A549 (cell line): Measurements from ENCODE around the gene TRPV3. TPM values are rescaled to one million over a fixed set of nuclear protein-coding genes. Genes with fewer than 3 reads are reported as not detected.

Experiments
- ATAC-seq, 2 experiments: fragments of 200-7000 bp in 1 of 2; fragments of >200 bp in 1 of 2; cut with Nextera tagmentation in 1 of 2; cut with Tn5 transposase in 1 of 2; 3 replicates each; pipeline versions ENCODE4 v1.8.0 to v1.9.1; 2018 to 2020; ENCODE audit warnings: mild to moderate bottlenecking in 1 of 2, moderate library complexity in 1 of 2
- CTCF ChIA-PET: fragments of 300-600 bp; sonication (Branson Sonifier 250); formaldehyde crosslinking; extraction: SDS; loops from one replicate; lab custom pipeline; 2021; ENCODE audit warnings: antibody characterized with exemption, inconsistent platforms; lab: Yijun Ruan, JAX
- POLR2A ChIA-PET: fragments of 350-600 bp; formaldehyde crosslinking; extraction: SDS; loops from one replicate; lab custom pipeline; 2021; ENCODE audit warnings: antibody characterized with exemption, inconsistent platforms; lab: Yijun Ruan, JAX
- DNase-seq, 2 experiments: peaks; one replicate each; pipeline versions ENCODE4 v3.0.0 to v3.0.0-alpha.2; 2011 to 2016; ENCODE audit warnings: low read depth in 1 of 2, low spot score in 1 of 2
- FAIRE-seq: peaks from 2 replicates; lab custom pipeline; 2011; peaks lifted over from hg19 to GRCh38; lab: Jason Lieb, UNC
- H3K27ac ChIP-seq, 2 experiments: fragments of >200 bp; sonication (Bioruptor Twin); formaldehyde crosslinking; 3 replicates each; pipeline ENCODE4 v1.5.1; 2016 to 2017
- H3K4me1 ChIP-seq: fragments of >200 bp; sonication (Bioruptor Twin); formaldehyde crosslinking; 3 replicates; pipeline ENCODE4 v1.6.1; 2016
- H3K4me2 ChIP-seq: fragments of >200 bp; sonication (Bioruptor Twin); formaldehyde crosslinking; 3 replicates; pipeline ENCODE4 v1.6.1; 2016
- H3K4me3 ChIP-seq: fragments of >200 bp; sonication (Bioruptor Twin); formaldehyde crosslinking; 3 replicates; pipeline ENCODE4 v1.5.1; 2016
- H3K9me3 ChIP-seq: fragments of >200 bp; sonication (Bioruptor Twin); formaldehyde crosslinking; 3 replicates; pipeline ENCODE4 v1.6.1; 2016
- BHLHE40 ChIP-seq: IDR thresholded peaks from 2 replicates; pipeline ENCODE4 v1.6.1; 2012; ENCODE audit warnings: low read depth, low read length, inconsistent platforms
- CHD2 ChIP-seq: fragments of 150-350 bp; IDR thresholded peaks from 2 replicates; pipeline ENCODE4 v1.6.1; 2014; ENCODE audit warnings: low read length; ENCODE audit not compliant: partially characterized antibody
- EP300 ChIP-seq, 2 experiments: fragments of >200 bp; sonication (Bioruptor Twin); formaldehyde crosslinking; IDR thresholded peaks; 2 replicates in 1 of 2; 3 replicates in 1 of 2; pipeline ENCODE4 v1.6.1; 2016 to 2017
- FOSB ChIP-seq: fragments of 250-450 bp; sonication (Bioruptor Pico); IDR thresholded peaks from 2 replicates; pipeline ENCODE4 v1.5.0; 2020; ENCODE audit warnings: mild to moderate bottlenecking, moderate library complexity
- GATA3 ChIP-seq: IDR thresholded peaks from 2 replicates; pipeline ENCODE4 v1.6.1; 2012; ENCODE audit warnings: borderline replicate concordance
- JUNB ChIP-seq: fragments of >200 bp; sonication (Bioruptor Twin); formaldehyde crosslinking; IDR thresholded peaks from 2 replicates; pipeline ENCODE4 v1.6.1; 2016
- MAFK ChIP-seq: fragments of 450-650 bp; IDR thresholded peaks from 2 replicates; pipeline ENCODE4 v1.6.1; 2014; ENCODE audit not compliant: partially characterized antibody
- RARB ChIP-seq: fragments of 250-450 bp; sonication (Bioruptor Pico); IDR thresholded peaks from 2 replicates; pipeline ENCODE4 v1.8.0; 2021; ENCODE audit warnings: mild to moderate bottlenecking, moderate library complexity
- TP53 ChIP-seq: fragments of 250-450 bp; sonication (Bioruptor Pico); IDR thresholded peaks from 2 replicates; pipeline ENCODE4 v1.5.0; 2021; ENCODE audit warnings: mild to moderate bottlenecking, moderate library complexity
- USF2 ChIP-seq: fragments of 450-650 bp; IDR thresholded peaks from 2 replicates; pipeline ENCODE4 v1.6.1; 2014; ENCODE audit warnings: antibody characterized with exemption
- ZC3H11A ChIP-seq: fragments of 450-650 bp; IDR thresholded peaks from 2 replicates; pipeline ENCODE4 v1.6.1; 2014; ENCODE audit warnings: antibody characterized with exemption, mild to moderate bottlenecking
- ZFP36 ChIP-seq: fragments of 450-650 bp; IDR thresholded peaks from 2 replicates; pipeline ENCODE4 v1.6.1; 2014; ENCODE audit warnings: borderline replicate concordance; ENCODE audit not compliant: partially characterized antibody
- ZNF302 ChIP-seq: fragments of 250-450 bp; sonication (Bioruptor Pico); IDR thresholded peaks from 2 replicates; pipeline ENCODE4 v1.9.0; 2021; ENCODE audit warnings: inconsistent platforms, mild to moderate bottlenecking, moderate library complexity
- WGBS: methylation state at CpG from one replicate; pipeline ENCODE4 v1.1.6; 2017; ENCODE audit errors: missing lambda C conversion rate; 5-methylcytosine and 5-hydroxymethylcytosine counted together
- polyA plus RNA-seq, 4 experiments: library from polyadenylated mRNA; depleted of rRNA in 3 of 4; stranded (reverse); fragments of >200 nt; fragmentation: RNase III in 1 of 4; extraction: RNeasy Plus Mini Kit Qiagen cat#74134 plus additional on column Dnase treatment in 1 of 4; gene quantifications; 2 replicates in 3 of 4; 3 replicates in 1 of 4; pipeline ENCODE4 v1.2.3, GENCODE V29; 2011 to 2017

TRPV3 gene
- polyA plus RNA-seq, 2 of the 4 experiments (the other 2 are of a cell fraction) = 0.46 to 1.2 TPM

GRCh38 chr17:3543453-3543852 lies 14.2 kb downstream of the TRPV3 start (continued):
- TF ChIP-seq USF2 = no peak

DNA sequence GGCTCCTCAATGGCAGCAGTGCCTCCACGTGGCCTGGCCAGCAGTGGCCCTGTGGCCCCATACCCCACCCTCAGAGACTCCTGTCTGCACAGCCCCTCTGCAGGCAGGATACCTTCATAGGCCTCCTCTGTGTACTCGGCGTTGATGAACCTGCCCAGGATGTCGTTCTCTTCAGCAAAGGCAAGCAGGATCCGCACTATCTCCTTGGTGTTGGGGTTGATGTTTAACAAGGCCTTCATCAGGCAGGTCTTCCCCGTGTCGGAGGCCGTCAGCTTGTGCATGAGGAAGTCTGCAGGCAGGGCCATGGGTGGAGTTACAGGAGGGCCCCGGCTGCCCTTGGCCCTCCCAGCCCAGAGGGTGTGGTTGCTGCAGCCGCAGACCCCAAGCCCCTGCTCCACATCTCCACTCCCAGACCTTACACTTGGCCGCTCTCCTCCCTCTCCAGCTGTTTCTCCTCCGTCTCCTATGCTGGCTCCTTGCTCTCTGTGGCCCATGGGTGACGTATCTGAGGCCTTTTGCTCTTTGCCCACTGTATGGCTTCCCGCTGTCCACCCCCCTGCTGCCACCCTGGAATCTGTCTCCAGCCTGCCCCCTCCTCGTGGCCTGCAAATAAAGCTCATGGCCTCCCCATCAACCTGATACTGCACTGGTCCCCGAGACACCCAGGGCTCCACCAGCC lies 15.1 kb downstream of the TRPV3 start:
- no peak; a peak in 2 of 6 replicates for ATAC-seq
- CTCF ChIA-PET = interaction anchor here (0.6 to 0.9 kb wide), 2 partner anchors 28 to 104 kb away, joined by 3 read pairs; no protein-coding TSS in a partner anchor
- POLR2A ChIA-PET = interaction anchor here (0.6 kb wide), 1 partner anchor 58 kb away, joined by 4 read pairs; no protein-coding TSS in a partner anchor
- FAIRE-seq = no peak
- no peak for DNase-seq
- H3K27ac ChIP-seq = no peak overlapping the region
- WGBS = 72% methylated on average over 16 of the region's 16 CpGs
- TF ChIP-seq BHLHE40 (no peak), EP300 (IDR thresholded peaks at IDR 0.05) (no peak), GATA3 (no peak), ZNF302 (no peak), JUNB (no peak), USF2 (no peak), CHD2 (no peak), FOSB (CRISPR knock-in tag) (no peak)
- TF ChIP-seq, all 56 proteins: peak for 0
- H3K4me2 ChIP-seq = no peak overlapping the region
- no peaks in the 10 kb centered on the region for H3K4me1 ChIP-seq
- H3K4me3 ChIP-seq = no peak overlapping the region
- no peaks in the 10 kb centered on the region for H3K9me3 ChIP-seq

- no peak for TF ChIP-seq ZFP36
- TF ChIP-seq MAFK = no peak
- TF ChIP-seq ZC3H11A = peak; percentile 79
- TF ChIP-seq RARB (CRISPR knock-in tag) = no peak
- Histone ChIP-seq H3K4me1 (peaks cover 7% of the 10 kb centered on the region; the same call in 1 of the 3 replicates), H3K4me3 (no peak overlapping the region), H3K27ac (no peak overlapping the region), H3K4me2 (no peak overlapping the region), H3K9me3 (no peaks in the 10 kb centered on the region)
- ATAC-seq (no peak), FAIRE-seq (no peak), DNase-seq (no peak)
- ChIA-PET POLR2A (interaction anchor here (0.6 kb wide), 1 partner anchor 134 kb away, joined by 3 read pairs; no protein-coding TSS in a partner anchor), CTCF (no interaction called here)
- WGBS = 57% methylated on average over 8 of the region's 8 CpGs
Measured at GRCh38 chr17:3539881-3540540, 17.6 kb downstream of the TRPV3 start.

GRCh38 chr17:3536716-3537115 lies 20.9 kb downstream of the TRPV3 start:
- peaks cover 7% of the 10 kb centered on the region; the same call in 1 of the 3 replicates for H3K4me1 ChIP-seq
- no peak overlapping the region for H3K4me3 ChIP-seq
- WGBS = 74% methylated on average over 5 of the region's 5 CpGs
- DNase-seq (no peak), FAIRE-seq (no peak)
- CTCF ChIA-PET = interaction anchor here (1.0 to 2.0 kb wide), 6 partner anchors 14 to 767 kb away, joined by 3 to 7 read pairs (median 5); no protein-coding TSS in a partner anchor
- no peak for TF ChIP-seq TP53 (CRISPR knock-in tag)
- TF ChIP-seq JUNB = no peak
- peak; percentile 2 for TF ChIP-seq MAFK
- TF ChIP-seq, all 56 proteins: peak for 1
- Histone ChIP-seq H3K9me3 (no peaks in the 10 kb centered on the region), H3K27ac (no peak overlapping the region), H3K4me2 (peak overlapping the region; percentile 26; the same call in 1 of the 3 replicates)
- POLR2A ChIA-PET = no interaction called here
- ATAC-seq = no peak
